HepG2 (cell line): ENCODE data around the gene IP6K3. TPM values are rescaled to one million over a fixed set of nuclear protein-coding genes. Genes with fewer than 3 reads are reported as not detected.
A peak's percentile ranks its signal among the peaks of the same experiment; 100 is the strongest.

Experiments
- BCL3 ChIP-seq: sonication (generic); formaldehyde crosslinking; IDR thresholded peaks from 2 replicates; pipeline ENCODE4 v1.5.1; 2020; ENCODE audit warnings: mild to moderate bottlenecking, missing genetic modification reagents, moderate library complexity
- EZH2 ChIP-seq: conservative IDR thresholded peaks from 2 replicates; pipeline ENCODE4 v1.6.1; 2012; ENCODE audit warnings: mild to moderate bottlenecking, low read depth, low read length, moderate library complexity
- FIP1L1 ChIP-seq: fragments of 200-400 bp; formaldehyde crosslinking; IDR thresholded peaks from 2 replicates; pipeline ENCODE4 v1.6.1; 2018; ENCODE audit warnings: low read depth, mild to moderate bottlenecking, low read length, moderate library complexity, borderline replicate concordance; ENCODE audit not compliant: insufficient read depth
- KDM5B ChIP-seq: sonication (generic); formaldehyde crosslinking; IDR thresholded peaks from 2 replicates; pipeline ENCODE4 v1.4.0; 2020; ENCODE audit warnings: missing genetic modification reagents, mild to moderate bottlenecking, borderline replicate concordance
- NFAT5 ChIP-seq: sonication (generic); formaldehyde crosslinking; IDR thresholded peaks from 2 replicates; pipeline ENCODE4 v1.4.0; 2020; ENCODE audit warnings: missing genetic modification reagents
- XBP1 ChIP-seq: sonication (generic); formaldehyde crosslinking; IDR thresholded peaks from 2 replicates; pipeline ENCODE4 v1.5.0; 2020; ENCODE audit warnings: missing genetic modification reagents
- ZBTB40 ChIP-seq, 2 experiments: fragments of 450-650 bp in 1 of 2; sonication (generic) in 1 of 2; formaldehyde crosslinking in 1 of 2; IDR thresholded peaks; 2 replicates each; pipeline versions ENCODE4 v1.6.1 to v1.8.0; 2016 to 2022; ENCODE audit warnings: antibody characterized with exemption in 1 of 2, mild to moderate bottlenecking in 1 of 2, missing genetic modification reagents in 1 of 2
- ZNF607 ChIP-seq: sonication (generic); formaldehyde crosslinking; IDR thresholded peaks from 2 replicates; pipeline ENCODE4 v1.5.1; 2020; ENCODE audit warnings: missing genetic modification reagents, mild to moderate bottlenecking, borderline replicate concordance
- ZSCAN20 ChIP-seq: sonication (generic); formaldehyde crosslinking; IDR thresholded peaks from 2 replicates; pipeline ENCODE4 v1.4.0; 2020; ENCODE audit warnings: missing genetic modification reagents, mild to moderate bottlenecking, borderline replicate concordance
- polyA plus RNA-seq, 8 experiments: library from polyadenylated mRNA; depleted of rRNA in 3 of 8; stranded (reverse) in 7 of 8; unstranded in 1 of 8; fragments of >200 nt; fragmentation: Illumina TruSeq in 4 of 8; extraction: Trizol in 4 of 8; gene quantifications; 2 replicates each; pipeline versions ENCODE4 v1.2.1 to v1.2.3, GENCODE V29; 2011 to 2016; ENCODE audit warnings: low read depth in 4 of 8, missing spikeins in 1 of 8, mixed read lengths in 1 of 8; ENCODE audit not compliant: insufficient read depth in 1 of 8
- total RNA-seq, 5 experiments: library from RNA; depleted of rRNA; stranded (reverse); fragments of >200 nt; fragmentation: Illumina TruSeq; extraction: Trizol; gene quantifications; 2 replicates each; pipeline ENCODE4 v1.2.3, GENCODE V29; 2016; ENCODE audit warnings: low read depth in 1 of 5

IP6K3 gene
- total and polyA plus RNA-seq, 2 of the 13 experiments (the other 11 are each of a cell fraction or from before 2014, with no cell fraction given): 0.11 to 0.18 TPM

DNA sequence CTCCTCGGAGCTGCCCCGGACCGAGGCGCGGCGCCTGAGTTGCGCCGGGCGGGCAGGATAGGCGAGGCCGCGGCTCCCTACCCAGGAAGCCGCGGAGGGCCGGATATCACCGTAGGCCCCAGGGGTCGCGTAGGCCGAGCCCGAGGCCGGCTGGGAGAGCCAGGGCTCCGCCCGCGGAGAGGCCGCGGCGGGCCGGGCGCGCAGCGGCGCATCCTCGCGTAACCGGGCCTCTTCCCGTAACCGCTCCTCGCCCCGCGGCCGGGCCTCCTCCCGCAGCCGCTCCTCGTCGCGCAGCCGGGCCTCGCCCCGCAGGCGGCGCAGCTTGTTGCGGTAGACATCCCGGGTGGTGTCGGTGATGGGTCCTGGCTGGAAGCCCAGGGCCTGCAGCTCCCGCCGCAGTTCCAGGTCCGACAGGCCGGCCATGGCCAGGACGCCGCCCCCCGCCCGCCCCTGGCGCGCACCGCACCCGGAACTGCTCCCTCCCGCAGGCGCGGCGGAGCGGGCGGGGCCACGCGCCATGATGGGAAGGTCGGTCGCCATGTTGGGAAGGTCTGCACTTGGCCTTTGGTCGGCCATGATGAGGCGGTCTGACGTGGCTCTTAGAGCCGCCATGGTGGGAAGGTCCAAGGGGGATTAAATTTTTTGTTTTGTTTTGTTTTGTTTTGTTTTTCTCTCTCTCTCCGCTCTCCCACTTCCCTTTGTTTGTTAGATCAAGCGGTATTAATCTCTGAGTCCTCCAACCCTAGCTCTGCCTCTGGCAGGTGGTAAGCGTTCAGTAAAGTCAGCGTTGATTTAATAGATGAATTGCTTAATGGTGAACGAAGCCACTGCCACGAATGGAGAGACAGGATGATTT is 42.2 kb upstream of the IP6K3 start, which contains the start of gene LEMD2 (continued):
- TF ChIP-seq ZBTB40 (IDR thresholded peaks at IDR 0.05): no peak
- peak; percentile 90 for TF ChIP-seq ZBTB40 (CRISPR knock-in tag; IDR thresholded peaks at IDR 0.05)
- peak; percentile 88 for TF ChIP-seq ZNF607
- peak; percentile 85; the same call in 1 of the 2 replicates for TF ChIP-seq XBP1 (CRISPR knock-in tag)
- TF ChIP-seq FIP1L1: no peak
- peak; percentile 88 for TF ChIP-seq KDM5B (CRISPR knock-in tag)
- peak; percentile 52; the same call in 1 of the 2 replicates for TF ChIP-seq BCL3
- TF ChIP-seq NFAT5 (CRISPR knock-in tag): peak; percentile 45
- no peak for TF ChIP-seq EZH2
- TF ChIP-seq ZSCAN20: 0 out of 2 replicates have a peak, but pooled peaks have one; percentile 69
